Amniotic stem cell (primary cell): ENCODE measurements around the gene GPR84.

Experiments used
- DNase-seq: peaks from one replicate; lab custom pipeline; 2025; lab: John Stamatoyannopoulos, UW

GPR84 gene

GRCh38 chr12:54390668-54391551 lies 26.6 kb upstream of the GPR84 start:
- DNase-seq = no peak

GRCh38 chr12:54390176-54390667 lies 25.9 kb upstream of the GPR84 start:
- no peak for DNase-seq

GRCh38 chr12:54389607-54390175 lies 25.4 kb upstream of the GPR84 start:
- no peak for DNase-seq

DNA sequence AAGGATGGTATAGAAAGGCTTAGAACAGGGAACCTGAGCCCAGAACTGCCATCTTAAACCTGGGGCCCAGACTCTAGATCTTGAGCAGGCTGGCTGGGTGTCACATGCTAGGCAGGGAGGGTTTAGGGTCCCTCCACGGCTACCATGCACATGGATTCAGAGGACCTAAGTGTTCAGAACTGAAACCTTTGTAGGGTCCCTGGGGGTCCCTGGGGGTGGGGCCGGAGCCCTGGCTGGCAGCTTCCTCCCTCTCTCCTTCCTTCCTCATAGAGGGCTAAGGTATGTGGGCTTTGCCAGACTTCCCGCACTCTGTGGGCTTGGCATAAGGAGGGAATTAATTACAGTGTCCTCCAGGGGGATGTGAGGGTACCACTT lies 24.8 kb upstream of the GPR84 start:
- DNase-seq = no peak

GRCh38 chr12:54388237-54389133 lies 24.2 kb upstream of the GPR84 start:
- no peak for DNase-seq

DNA sequence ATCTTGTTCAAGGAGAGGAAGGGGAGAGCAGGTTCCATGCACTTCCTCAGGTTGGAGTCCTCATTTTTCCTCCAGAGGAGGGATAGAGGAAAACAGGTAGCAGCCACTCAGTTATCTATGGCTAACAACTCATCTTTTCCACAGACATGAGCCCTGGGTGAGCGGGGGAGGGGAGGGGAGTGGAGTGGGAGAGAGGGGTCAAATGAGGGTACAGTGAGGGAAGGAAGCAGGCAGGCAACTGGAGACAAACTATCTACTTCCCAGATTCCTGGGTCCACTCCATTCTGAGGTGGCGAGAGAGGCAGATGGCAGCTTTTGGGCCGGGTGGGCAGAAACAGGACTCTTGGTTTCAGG lies 22.8 kb upstream of the GPR84 start:
- DNase-seq = no peak

- DNase-seq = no peak
These were observed 22.3 kb upstream of the GPR84 start for GRCh38 chr12:54386403-54387113.

GRCh38 chr12:54385251-54385914 lies 21.1 kb upstream of the GPR84 start:
- no peak for DNase-seq

DNA sequence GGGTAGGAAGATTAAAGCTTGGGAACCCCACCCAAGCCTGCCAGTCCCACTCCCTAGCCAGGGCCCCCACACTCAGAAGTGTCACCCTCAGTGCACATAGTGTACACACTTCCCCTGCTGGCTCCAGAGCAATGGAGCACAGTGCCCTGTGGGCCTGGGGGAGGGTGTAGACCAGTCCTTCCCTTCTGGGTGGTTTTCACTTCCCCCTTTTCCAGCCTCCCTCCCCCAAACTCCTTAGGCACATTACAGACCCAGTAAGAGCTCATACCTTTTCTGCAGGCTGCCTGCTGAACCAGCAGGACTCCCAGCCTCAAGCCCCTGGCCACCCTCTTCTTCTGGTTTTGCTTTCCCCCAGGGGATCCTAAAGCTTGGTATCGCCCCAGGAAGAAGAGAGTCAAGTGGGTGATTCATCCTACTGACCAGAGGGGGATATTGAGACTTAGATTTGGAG lies 20.3 kb upstream of the GPR84 start, which contains the start of gene ZNF385A:
ZNF385A (minus strand) TSS at position 143 of the 451 bp plus-strand sequence. CDS start 219 bp downstream, outside the sequence.
- DNase-seq = no peak

DNA sequence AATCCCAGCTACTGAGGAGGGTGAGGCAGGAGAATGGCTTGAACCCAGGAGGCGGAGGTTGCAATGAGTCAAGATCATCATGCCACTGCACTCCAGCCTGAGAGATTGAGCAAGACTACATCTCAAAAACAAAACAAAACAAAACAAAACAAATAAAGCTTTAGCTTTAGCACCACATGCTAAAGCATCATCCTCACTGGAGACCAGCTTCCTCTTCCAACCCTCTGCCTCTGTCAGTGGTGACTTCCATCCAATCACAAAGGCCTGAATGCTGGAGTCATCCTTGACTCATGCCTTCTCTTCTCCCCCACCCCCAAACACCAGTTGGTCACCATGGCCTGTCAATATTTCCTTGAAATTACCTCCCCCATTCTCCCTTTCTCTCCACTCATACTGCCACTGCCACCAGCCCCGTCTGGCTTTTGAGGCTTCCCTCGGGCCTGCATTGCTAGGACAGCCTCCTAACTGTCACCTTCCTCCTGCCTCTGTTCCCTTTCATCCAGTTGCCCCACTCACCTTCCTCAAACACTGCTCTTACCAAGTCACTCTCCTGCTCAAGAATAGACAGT lies 18.8 kb upstream of the GPR84 start:
- peak; percentile 42 for DNase-seq

DNA sequence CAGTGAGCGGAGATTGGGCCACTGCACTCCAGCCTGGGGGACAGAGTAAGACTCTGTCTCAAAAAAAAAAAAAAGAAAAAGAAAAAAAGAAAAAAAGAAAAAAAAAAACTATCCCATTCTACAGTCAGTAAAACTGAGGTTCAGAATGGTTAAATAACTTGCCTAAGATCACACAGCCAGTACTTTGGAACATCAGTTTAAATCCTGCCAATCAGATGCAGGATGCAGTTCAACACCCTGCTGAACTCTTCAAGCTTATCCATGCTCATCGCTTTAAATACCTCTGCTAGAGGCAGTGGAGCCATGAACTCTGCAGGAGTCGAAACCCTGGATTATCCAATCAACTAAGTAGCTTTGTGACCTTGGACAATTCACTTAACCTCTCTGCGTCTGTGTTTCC lies 16.9 kb upstream of the GPR84 start:
- no peak for DNase-seq

DNA sequence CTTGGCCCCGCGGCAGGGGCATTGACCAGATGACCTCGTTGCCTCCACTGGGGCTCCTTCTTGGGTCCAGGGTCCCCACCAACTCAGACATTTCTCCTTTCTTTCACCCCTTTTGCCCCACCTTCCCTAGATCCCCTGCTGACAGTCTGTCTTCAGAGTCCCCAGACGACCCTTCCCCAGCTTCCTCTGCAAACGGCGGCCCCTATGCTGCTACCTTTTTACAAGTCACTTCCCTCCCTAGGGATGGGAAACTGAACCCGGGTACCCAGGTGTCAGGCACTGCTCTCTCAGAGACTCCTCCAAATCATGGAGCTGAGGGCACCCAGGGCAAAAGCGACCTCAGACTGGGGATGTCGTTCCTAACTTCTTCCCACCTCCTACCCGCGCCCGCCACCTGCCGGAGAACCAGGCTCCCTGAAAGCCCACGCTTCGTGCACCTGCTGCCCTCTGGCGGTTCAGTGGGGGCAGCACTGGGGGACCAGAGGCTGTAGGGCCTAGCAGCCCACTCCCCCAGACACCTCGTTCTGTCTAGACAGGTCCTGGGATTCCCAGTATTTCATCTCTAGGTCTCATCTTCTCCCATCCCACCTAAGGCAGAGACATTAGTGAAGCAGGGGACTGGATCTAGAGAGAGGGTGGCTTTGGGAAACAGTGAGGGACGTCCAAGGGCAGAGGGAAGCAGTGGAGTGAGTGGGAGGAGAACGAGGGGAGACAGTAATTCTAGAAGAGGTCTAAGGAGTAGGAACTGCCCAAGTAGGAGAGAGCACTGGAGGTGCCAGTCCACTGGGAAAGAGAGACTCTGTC lies 15.3 kb upstream of the GPR84 start:
- DNase-seq = peak; percentile 71

- DNase-seq = no peak
These were observed 14.6 kb upstream of the GPR84 start for GRCh38 chr12:54378796-54379397.

DNA sequence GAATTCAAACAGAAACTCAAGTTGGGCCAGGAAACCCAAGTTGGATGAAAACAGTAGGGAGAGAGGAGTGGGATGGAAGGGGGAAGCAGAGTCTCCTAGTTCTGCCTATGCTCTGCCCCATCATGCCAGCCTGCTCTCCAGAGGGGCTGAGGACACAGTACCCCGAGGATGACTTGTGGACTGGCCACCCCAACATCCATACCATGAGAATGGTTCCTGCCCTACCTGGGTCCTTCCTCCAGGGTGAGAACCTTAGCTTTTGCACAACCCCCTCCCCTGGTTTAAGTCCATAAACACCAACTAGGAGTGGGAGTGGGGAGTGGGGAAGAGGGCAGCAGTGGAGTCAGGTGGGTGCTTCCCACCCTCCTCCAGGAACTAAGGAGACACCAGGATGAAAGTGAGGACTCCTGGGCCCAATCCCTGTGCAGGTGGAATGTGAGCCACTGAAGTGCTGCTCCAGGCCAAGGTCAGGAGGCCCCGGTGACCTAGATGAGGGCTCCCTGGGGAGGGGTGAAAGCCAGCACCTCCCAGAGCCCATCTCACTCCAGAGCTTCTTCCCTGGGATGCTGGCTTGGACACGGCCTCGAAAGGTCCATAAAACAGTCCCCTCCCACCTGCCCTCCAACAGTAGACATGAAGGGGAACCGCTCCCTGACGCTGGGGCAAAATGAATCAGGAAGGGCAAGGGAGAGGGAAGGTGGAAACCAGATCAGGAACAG lies 13.7 kb upstream of the GPR84 start:
- no peak for DNase-seq

DNA sequence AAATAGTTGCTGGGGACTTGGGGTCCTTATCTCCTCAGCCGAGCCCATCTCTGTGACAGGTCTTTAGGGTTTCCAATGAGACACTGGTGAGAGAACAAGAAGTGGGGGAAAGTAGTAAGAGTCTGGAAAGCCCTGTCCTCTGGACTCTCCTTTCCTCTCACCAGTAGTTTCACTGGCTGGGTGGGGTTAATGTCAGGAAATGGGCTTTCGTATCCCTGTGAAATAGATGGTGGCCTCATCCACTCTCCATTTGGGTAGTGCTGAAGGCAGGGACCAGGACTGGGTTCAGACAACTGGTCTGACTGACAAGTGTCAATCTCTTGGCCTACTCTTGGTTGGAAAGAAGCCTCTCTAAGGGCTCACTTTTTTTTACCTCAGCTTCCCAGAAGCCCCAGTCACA lies 12.7 kb upstream of the GPR84 start:
- no peak for DNase-seq

DNA sequence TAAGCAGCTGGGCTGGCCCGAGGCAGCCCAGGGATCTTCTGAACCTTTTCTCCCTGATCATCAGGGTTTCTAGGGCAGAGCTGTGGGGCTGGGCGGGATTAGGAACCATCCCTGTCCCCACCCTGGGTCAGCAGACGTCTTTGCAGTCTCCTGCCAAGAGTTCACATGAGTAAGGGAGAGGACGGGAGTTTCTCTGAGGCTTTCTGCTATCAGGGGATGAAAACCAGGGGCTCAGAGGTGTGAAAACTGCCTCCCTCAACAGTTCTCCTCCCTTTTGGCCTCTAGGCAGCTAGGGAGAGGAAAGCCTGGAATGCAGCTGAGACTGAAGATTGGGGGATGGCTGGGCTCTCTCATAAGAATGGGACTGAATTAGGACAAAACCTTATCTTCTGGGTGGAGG lies 12.3 kb upstream of the GPR84 start:
- DNase-seq = no peak

DNA sequence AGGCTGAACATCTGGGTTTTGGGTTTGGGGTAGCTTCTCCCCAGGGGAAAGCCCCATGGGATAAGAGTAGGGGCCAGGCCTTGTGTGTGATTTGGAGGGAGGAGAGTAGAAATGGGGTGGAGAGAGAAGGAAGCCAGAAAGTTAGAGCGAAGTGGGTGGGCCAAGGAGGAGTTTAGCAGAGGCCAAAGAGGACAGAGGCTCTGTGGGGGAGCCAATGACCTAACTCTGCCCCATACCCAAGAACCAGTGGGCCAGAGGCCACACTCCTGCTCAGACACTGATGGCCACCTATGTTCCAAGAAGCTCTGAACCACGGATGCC lies 10.9 kb upstream of the GPR84 start:
- no peak for DNase-seq

- DNase-seq = no peak
These were observed 10.4 kb upstream of the GPR84 start for GRCh38 chr12:54374562-54375258.
